Measurements from ENCODE around the gene PCMT1. TPM values are rescaled to one million over a fixed set of nuclear protein-coding genes. Genes with fewer than 3 reads are reported as not detected.

Gene PCMT1
- total and polyA plus RNA-seq, 2 of the 4 experiments (the other 2 are of a cell fraction): 101 to 109 TPM

DNA sequence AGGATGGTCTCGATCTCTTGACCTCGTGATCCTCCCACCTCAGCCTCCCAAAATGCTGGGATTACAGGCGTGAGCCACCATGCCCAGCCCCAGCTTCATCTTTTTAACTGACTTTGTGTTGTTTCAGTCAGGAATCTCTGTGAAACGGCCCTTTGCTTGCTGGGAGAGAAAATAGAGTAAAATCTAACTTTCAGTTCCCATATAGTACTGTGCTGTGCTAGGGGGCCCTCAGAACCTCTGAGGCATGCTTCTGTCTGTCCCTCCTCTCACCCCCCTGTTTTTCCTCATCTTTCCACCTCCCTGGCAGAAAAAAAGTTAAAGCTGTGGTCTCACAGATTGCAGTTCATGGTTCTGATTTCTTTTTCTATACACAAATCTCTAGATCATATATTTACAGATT lies 66.2 kb downstream of the PCMT1 start:
- Histone ChIP-seq H2BK120ac (ENCODE audit: low read depth, low read length) (no peak overlapping the region), H3K23ac (ENCODE audit: low read depth, low read length) (no peak overlapping the region), H4K91ac (ENCODE audit: insufficient read depth, low read depth, low read length) (no peak overlapping the region), H3K9me1 (ENCODE audit: insufficient read depth, low read length) (peaks cover 5% of the 10 kb centered on the region; the same call in 1 of the 2 replicates), H4K5ac (ENCODE audit: low read depth, low read length) (no peak overlapping the region), H3K4me1 (ENCODE audit: control insufficient read depth, insufficient read depth, low read length) (no peaks in the 10 kb centered on the region), H2AK5ac (ENCODE audit: low read depth, low read length) (no peak overlapping the region), H4K20me1 (ENCODE audit: insufficient read depth, low read length) (no peaks in the 10 kb centered on the region), H3K79me1 (ENCODE audit: low read depth in 1 of 2, low read length in 2 of 2) (no peaks in the 10 kb centered on the region; a peak in 2 of 4 replicates), H3K9ac (ENCODE audit: low read depth, low read length) (no peak overlapping the region), H2AFZ (replicated peaks; ENCODE audit: low read length, poor library complexity) (no peak overlapping the region), H4K8ac (ENCODE audit: low read depth in 2 of 2, low read length in 2 of 2) (no peak overlapping the region; a peak in 1 of 4 replicates), H2BK20ac (ENCODE audit: low read depth, low read length) (no peak overlapping the region), H3K18ac (ENCODE audit: low read depth, low read length) (no peak overlapping the region), H3K4me3 (ENCODE audit: insufficient read depth, low read depth, low read length) (no peak overlapping the region), H3K27ac (ENCODE audit: insufficient read depth, low read length) (no peak overlapping the region), H3K4ac (ENCODE audit: low read depth, low read length) (no peak overlapping the region), H3K4me2 (ENCODE audit: low read depth, low read length) (no peak overlapping the region), H3K36me3 (ENCODE audit: control insufficient read depth, insufficient read depth, low read length) (peaks cover 6% of the 10 kb centered on the region), H2AK9ac (replicated peaks; ENCODE audit: low read depth, low read length, poor library complexity) (no peak overlapping the region), H2BK15ac (ENCODE audit: low read depth, low read length) (no peak overlapping the region), H2BK5ac (ENCODE audit: low read depth, low read length, poor library complexity, severe bottlenecking) (no peak overlapping the region), H3K56ac (ENCODE audit: extremely low read depth, insufficient read depth, low read length) (no peak overlapping the region), H3K14ac (replicated peaks; ENCODE audit: low read depth, low read length) (no peak overlapping the region), H3K27me3 (ENCODE audit: control insufficient read depth, insufficient read depth, low read length) (no peaks in the 10 kb centered on the region), H3K9me3 (ENCODE audit: control insufficient read depth, insufficient read depth, low read length) (no peaks in the 10 kb centered on the region)
- intact Hi-C loops (cut with micrococcal nuclease) (no loop called here), in situ Hi-C loops (cut with MboI; ENCODE audit: low sequenced_read_pairs) (no loop called here), dilution Hi-C loops (cut with HindIII; ENCODE audit: low sequenced_read_pairs, unreplicated experiment) (no loop called here)
- WGBS, 2 experiments (ENCODE audit: extremely low coverage in 2 of 2, insufficient read length in 1 of 2): no CpG with 5 or more reads among the region's 4 CpGs
- DNase-seq (no peak), ATAC-seq (ENCODE audit: low read depth) (no peak)
- ChIA-PET POLR2A (ENCODE audit: unreplicated experiment) (interaction anchor here (0.6 kb wide), 1 partner anchor 54 kb away, joined by 6 read pairs; no protein-coding TSS in a partner anchor), CTCF (no interaction called here)
- BruUV-seq (replicated peaks): no TSS peak
- TF ChIP-seq, protein P1, sequence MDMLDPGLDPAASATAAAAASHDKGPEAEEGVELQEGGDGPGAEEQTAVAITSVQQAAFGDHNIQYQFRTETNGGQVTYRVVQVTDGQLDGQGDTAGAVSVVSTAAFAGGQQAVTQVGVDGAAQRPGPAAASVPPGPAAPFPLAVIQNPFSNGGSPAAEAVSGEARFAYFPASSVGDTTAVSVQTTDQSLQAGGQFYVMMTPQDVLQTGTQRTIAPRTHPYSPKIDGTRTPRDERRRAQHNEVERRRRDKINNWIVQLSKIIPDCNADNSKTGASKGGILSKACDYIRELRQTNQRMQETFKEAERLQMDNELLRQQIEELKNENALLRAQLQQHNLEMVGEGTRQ (IDR thresholded peaks at IDR 0.05; ENCODE audit: low read depth, low read length): no peak
